SK-N-SH treated with all-trans-retinoic acid at 6 μM for 48 hours (cell line): Measurements from ENCODE around the gene ATP1B1.

Source experiments
- ATAC-seq: fragments of 200-7000 bp; cut with Tn5 transposase; 3 replicates; pipeline ENCODE4 v1.9.1; 2020; ENCODE audit warnings: mild to moderate bottlenecking, moderate library complexity
- ARNTL ChIP-seq: fragments of 450-650 bp; formaldehyde crosslinking; IDR thresholded peaks from 2 replicates; pipeline ENCODE4 v1.5.0; 2020; ENCODE audit warnings: low read depth, mild to moderate bottlenecking, moderate library complexity, borderline replicate concordance
- BACH2 ChIP-seq: fragments of 250-450 bp; sonication (Bioruptor Pico); IDR thresholded peaks from 2 replicates; pipeline ENCODE4 v1.9.0; 2021; ENCODE audit warnings: mild to moderate bottlenecking, borderline replicate concordance
- CSDC2 ChIP-seq: fragments of 250-450 bp; sonication (Bioruptor Pico); IDR thresholded peaks from 2 replicates; pipeline ENCODE4 v1.5.0; 2020; ENCODE audit warnings: mild to moderate bottlenecking, moderate library complexity
- CSRNP3 ChIP-seq: fragments of 250-450 bp; sonication (Bioruptor Pico); IDR thresholded peaks from 2 replicates; pipeline ENCODE4 v1.5.1; 2021; ENCODE audit warnings: mild to moderate bottlenecking, moderate library complexity
- ESRRG ChIP-seq: fragments of 250-450 bp; sonication (Bioruptor Pico); IDR thresholded peaks from 2 replicates; pipeline ENCODE4 v1.6.1; 2021; ENCODE audit warnings: mild to moderate bottlenecking
- GLIS3 ChIP-seq: fragments of 250-450 bp; sonication (Bioruptor Pico); IDR thresholded peaks from 2 replicates; pipeline ENCODE4 v1.5.0; 2020; ENCODE audit warnings: mild to moderate bottlenecking, moderate library complexity
- ISL1 ChIP-seq: fragments of 250-450 bp; sonication (Bioruptor Pico); IDR thresholded peaks from 2 replicates; pipeline ENCODE4 v2.1.2; 2022; ENCODE audit warnings: mild to moderate bottlenecking, moderate library complexity
- OSR1 ChIP-seq: fragments of 250-450 bp; sonication (Bioruptor Pico); IDR thresholded peaks from 2 replicates; pipeline ENCODE4 v1.8.0; 2022; ENCODE audit warnings: moderate library complexity, mild to moderate bottlenecking, inconsistent platforms
- POU6F1 ChIP-seq: fragments of 250-450 bp; sonication (Bioruptor Pico); IDR thresholded peaks from 2 replicates; pipeline ENCODE4 v1.8.0; 2021; ENCODE audit warnings: low read depth, mild to moderate bottlenecking, moderate library complexity, borderline replicate concordance
- PPARA ChIP-seq: fragments of 250-450 bp; sonication (Bioruptor Pico); IDR thresholded peaks from 2 replicates; pipeline ENCODE4 v1.5.0; 2020; ENCODE audit warnings: mild to moderate bottlenecking, borderline replicate concordance
- RARB ChIP-seq: fragments of 250-450 bp; sonication (Bioruptor Pico); IDR thresholded peaks from 2 replicates; pipeline ENCODE4 v1.8.0; 2021; ENCODE audit warnings: mild to moderate bottlenecking, moderate library complexity
- SNAI2 ChIP-seq: fragments of 250-450 bp; sonication (Bioruptor Pico); IDR thresholded peaks from 2 replicates; pipeline ENCODE4 v1.5.0; 2020; ENCODE audit warnings: mild to moderate bottlenecking, moderate library complexity
- TCF4 ChIP-seq: fragments of 250-450 bp; sonication (Bioruptor Pico); IDR thresholded peaks from 2 replicates; pipeline ENCODE4 v1.8.0; 2021; ENCODE audit warnings: mild to moderate bottlenecking, moderate library complexity, borderline replicate concordance
- ZC3H10 ChIP-seq: fragments of 250-450 bp; sonication (Bioruptor Pico); IDR thresholded peaks from 2 replicates; pipeline ENCODE4 v1.5.1; 2021; ENCODE audit warnings: mild to moderate bottlenecking, moderate library complexity
- ZFP3 ChIP-seq: fragments of 250-450 bp; sonication (Bioruptor Pico); IDR thresholded peaks from 2 replicates; pipeline ENCODE4 v1.5.0; 2020; ENCODE audit warnings: mild to moderate bottlenecking, moderate library complexity
- ZFP30 ChIP-seq: fragments of 450-650 bp; formaldehyde crosslinking; IDR thresholded peaks from 2 replicates; pipeline ENCODE4 v1.5.0; 2022; ENCODE audit warnings: mild to moderate bottlenecking, moderate library complexity
- ZNF565 ChIP-seq: fragments of 450-650 bp; formaldehyde crosslinking; conservative IDR thresholded peaks from 2 replicates; pipeline ENCODE4 v1.5.0; 2020; ENCODE audit warnings: low read depth, mild to moderate bottlenecking, moderate library complexity
- ZNF70 ChIP-seq: fragments of 450-650 bp; formaldehyde crosslinking; IDR thresholded peaks from 2 replicates; pipeline ENCODE4 v1.5.0; 2020; ENCODE audit warnings: mild to moderate bottlenecking, moderate library complexity
- TF ChIP-seq, protein P1 (sequence below): fragments of 250-450 bp; sonication (Bioruptor Pico); IDR thresholded peaks from 2 replicates; pipeline ENCODE4 v1.5.1; 2020; ENCODE audit warnings: low read depth, mild to moderate bottlenecking, moderate library complexity
- TF ChIP-seq, protein P2 (sequence below): fragments of 250-450 bp; sonication (Bioruptor Pico); IDR thresholded peaks from 2 replicates; pipeline ENCODE4 v1.5.0; 2020; ENCODE audit warnings: mild to moderate bottlenecking, moderate library complexity

ATP1B1 gene

GRCh38 chr1:169094897-169095569 is 11.5 kb upstream of the ATP1B1 start:
- TF ChIP-seq BACH2 (CRISPR knock-in tag) = no peak
- TF ChIP-seq, protein P1, sequence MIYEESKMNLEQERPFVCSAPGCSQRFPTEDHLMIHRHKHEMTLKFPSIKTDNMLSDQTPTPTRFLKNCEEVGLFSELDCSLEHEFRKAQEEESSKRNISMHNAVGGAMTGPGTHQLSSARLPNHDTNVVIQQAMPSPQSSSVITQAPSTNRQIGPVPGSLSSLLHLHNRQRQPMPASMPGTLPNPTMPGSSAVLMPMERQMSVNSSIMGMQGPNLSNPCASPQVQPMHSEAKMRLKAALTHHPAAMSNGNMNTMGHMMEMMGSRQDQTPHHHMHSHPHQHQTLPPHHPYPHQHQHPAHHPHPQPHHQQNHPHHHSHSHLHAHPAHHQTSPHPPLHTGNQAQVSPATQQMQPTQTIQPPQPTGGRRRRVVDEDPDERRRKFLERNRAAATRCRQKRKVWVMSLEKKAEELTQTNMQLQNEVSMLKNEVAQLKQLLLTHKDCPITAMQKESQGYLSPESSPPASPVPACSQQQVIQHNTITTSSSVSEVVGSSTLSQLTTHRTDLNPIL (CRISPR knock-in tag) = no peak
- TF ChIP-seq RARB = no peak
- no peak for TF ChIP-seq OSR1 (CRISPR knock-in tag)
- no peak for TF ChIP-seq SNAI2 (CRISPR knock-in tag)
- TF ChIP-seq ZNF565 (CRISPR knock-in tag) = no peak
- TF ChIP-seq ISL1 (CRISPR knock-in tag) = no peak
- TF ChIP-seq ZC3H10 (CRISPR knock-in tag) = no peak
- TF ChIP-seq PPARA (CRISPR knock-in tag) = no peak
- TF ChIP-seq ARNTL = no peak
- no peak for TF ChIP-seq TCF4 (CRISPR knock-in tag)
- no peak for TF ChIP-seq GLIS3 (CRISPR knock-in tag)
- ATAC-seq = no peak

DNA sequence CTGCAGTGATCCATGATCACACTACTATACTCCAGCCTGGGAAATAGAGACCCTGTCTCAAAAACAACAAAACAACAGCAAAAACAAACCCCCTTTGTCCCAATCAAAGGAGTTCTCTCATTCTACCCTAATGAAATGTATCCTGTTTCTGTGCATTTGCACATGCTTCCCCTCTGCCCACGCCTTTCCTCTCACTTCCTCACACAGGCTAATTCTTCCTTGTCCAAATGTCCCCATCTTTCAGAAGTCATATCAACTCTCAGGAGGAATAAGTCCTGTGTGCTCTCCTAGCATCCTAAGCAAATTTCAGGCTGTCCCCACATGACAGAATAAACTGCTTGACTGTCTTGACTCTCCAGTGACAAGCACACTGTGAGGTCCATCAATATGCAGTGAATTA is 8.1 kb upstream of the ATP1B1 start:
- ATAC-seq = no peak
- TF ChIP-seq ARNTL (no peak), ESRRG (CRISPR knock-in tag) (no peak), CSDC2 (CRISPR knock-in tag) (no peak), CSRNP3 (CRISPR knock-in tag) (no peak), TCF4 (CRISPR knock-in tag) (no peak), PPARA (CRISPR knock-in tag) (no peak), POU6F1 (CRISPR knock-in tag) (no peak), ZC3H10 (CRISPR knock-in tag) (no peak), ZFP30 (CRISPR knock-in tag) (no peak), OSR1 (CRISPR knock-in tag) (no peak), GLIS3 (CRISPR knock-in tag) (no peak), ZFP3 (CRISPR knock-in tag) (no peak), SNAI2 (CRISPR knock-in tag) (no peak), ZNF70 (no peak)
- TF ChIP-seq, protein P1 (CRISPR knock-in tag) = no peak
- TF ChIP-seq, protein P2, sequence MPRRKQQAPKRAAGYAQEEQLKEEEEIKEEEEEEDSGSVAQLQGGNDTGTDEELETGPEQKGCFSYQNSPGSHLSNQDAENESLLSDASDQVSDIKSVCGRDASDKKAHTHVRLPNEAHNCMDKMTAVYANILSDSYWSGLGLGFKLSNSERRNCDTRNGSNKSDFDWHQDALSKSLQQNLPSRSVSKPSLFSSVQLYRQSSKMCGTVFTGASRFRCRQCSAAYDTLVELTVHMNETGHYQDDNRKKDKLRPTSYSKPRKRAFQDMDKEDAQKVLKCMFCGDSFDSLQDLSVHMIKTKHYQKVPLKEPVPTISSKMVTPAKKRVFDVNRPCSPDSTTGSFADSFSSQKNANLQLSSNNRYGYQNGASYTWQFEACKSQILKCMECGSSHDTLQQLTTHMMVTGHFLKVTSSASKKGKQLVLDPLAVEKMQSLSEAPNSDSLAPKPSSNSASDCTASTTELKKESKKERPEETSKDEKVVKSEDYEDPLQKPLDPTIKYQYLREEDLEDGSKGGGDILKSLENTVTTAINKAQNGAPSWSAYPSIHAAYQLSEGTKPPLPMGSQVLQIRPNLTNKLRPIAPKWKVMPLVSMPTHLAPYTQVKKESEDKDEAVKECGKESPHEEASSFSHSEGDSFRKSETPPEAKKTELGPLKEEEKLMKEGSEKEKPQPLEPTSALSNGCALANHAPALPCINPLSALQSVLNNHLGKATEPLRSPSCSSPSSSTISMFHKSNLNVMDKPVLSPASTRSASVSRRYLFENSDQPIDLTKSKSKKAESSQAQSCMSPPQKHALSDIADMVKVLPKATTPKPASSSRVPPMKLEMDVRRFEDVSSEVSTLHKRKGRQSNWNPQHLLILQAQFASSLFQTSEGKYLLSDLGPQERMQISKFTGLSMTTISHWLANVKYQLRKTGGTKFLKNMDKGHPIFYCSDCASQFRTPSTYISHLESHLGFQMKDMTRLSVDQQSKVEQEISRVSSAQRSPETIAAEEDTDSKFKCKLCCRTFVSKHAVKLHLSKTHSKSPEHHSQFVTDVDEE (CRISPR knock-in tag) = no peak

DNA sequence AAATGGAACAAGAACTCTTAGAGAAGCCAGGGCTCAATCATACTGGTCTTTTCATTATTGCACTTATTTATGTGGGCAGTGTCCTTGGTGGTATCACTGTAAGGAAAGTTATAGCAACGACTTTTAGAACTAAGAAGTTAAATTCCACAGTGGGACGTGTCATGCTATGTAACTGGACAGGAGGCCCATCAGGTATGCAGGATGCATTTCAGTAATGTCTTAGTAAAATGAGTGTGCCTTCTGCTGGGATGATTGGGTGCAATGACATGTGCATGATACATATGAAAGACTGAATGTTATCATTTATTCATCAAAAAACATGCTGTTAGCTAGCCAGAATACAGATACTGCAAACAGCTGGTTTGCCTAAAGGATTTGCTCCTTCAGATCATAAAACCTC is 6.9 kb upstream of the ATP1B1 start:
- ATAC-seq = no peak
- TF ChIP-seq ARNTL = no peak
- TF ChIP-seq ZC3H10 (CRISPR knock-in tag) = no peak
- no peak for TF ChIP-seq OSR1 (CRISPR knock-in tag)
- TF ChIP-seq ZFP3 (CRISPR knock-in tag) = no peak
- TF ChIP-seq ZNF565 (CRISPR knock-in tag) = no peak
- no peak for TF ChIP-seq ZNF70
- TF ChIP-seq, all 23 proteins: peak for 0
